Stimulated activated CD8-positive, alpha-beta memory T cell treated with anti-CD3 and anti-CD28 coated beads, Interleukin-7, amount 100 ng/mL, for 4 hours (primary cell): ENCODE results near the gene CCDC167.
A peak's percentile ranks its signal among the peaks of the same experiment; 100 is the strongest.

ENCODE experiments used
- DNase-seq, 2 donors: peaks; one replicate each; pipeline ENCODE4 v3.0.0-alpha.2; 2020; ENCODE audit warnings: low read depth in 2 of 2

Gene CCDC167

DNA sequence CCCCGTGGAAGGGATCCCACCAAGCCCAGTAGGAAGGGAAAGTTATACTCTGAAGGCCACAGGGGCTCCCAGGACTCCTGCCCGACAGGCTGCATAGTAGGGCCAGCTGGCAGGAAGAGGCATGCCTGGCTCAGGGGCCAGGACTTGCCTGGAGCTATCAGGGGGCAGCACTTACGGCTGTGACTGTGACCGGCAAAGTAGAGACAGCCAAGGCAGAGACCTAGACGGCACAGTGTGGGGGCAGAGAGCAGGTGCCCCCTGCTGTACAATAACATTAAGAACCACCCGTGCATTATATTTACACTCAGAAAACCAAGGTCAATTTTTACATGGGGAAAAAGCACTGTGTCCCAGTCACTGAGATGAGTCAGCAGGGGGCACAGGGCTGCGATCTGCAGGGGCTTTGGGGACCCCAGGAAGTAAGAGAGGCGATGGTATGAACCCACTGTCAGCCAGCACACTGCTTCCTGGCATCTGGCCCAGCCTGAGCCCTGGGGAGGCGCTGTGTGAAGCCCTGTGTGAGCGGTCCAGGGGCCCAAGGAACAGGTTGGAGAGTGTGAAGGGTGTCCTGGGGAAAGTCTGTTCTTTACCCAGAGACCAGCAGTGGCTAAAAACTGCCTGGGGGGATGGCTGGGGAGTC is 9.9 kb downstream of the CCDC167 start:
- DNase-seq = no peak

DNA sequence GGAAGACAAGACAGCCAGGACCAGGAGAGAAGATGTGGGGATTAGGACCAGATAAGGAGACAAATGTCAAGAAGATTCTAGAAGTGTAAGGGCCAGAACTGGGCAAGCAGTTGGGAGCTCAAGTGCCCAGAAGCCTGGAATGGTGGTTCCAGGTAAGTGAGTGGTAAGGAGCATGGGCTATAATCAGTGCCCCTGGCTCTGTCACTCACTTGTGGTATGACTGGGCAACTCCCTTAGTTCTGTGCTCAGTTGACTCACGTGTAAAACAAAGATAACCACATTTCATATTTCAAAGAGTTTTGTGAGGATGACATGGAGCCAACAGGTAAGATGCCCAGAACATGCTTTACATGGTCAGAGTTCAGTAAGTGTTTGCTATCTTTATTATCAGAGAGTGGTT is 11.2 kb downstream of the CCDC167 start:
- DNase-seq = no peak

DNA sequence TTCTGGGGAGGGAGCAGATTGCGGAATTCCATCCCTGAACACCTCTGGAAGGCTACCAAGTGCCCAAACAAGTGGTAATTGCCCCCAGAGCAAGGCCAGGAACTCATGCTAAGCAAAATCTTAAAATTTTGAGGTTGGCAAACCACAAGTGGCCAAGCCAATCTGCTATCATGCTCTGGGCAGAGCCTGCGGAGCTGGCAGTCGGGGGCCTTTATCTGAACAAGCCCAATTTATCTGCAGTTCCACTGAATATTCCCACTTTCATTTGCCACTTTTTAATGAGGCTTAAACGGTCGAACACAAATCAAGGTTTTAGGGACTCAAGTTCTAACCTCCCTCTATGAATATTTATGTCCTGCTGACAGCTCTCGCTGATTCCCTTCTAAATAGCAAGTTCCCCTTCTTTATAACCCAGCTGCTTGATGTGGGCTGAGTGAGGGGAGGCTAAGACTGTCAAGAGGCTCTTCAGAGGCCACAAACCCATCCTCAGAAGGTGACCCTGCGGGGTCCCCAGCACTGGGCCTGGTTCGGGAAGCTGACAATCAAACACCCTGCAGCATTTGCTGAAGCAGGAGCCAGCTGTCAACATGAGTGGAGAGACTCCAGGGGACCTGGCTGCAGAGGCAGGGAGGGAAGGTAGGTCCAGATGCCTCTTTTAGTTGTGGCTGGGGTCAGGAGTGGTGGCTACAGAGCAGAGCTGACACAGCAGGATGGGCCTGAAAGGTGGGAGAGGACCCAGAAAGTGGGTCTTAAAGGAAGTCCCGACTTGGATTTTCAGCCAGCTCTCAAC is 11.9 kb downstream of the CCDC167 start:
- DNase-seq = no peak

DNA sequence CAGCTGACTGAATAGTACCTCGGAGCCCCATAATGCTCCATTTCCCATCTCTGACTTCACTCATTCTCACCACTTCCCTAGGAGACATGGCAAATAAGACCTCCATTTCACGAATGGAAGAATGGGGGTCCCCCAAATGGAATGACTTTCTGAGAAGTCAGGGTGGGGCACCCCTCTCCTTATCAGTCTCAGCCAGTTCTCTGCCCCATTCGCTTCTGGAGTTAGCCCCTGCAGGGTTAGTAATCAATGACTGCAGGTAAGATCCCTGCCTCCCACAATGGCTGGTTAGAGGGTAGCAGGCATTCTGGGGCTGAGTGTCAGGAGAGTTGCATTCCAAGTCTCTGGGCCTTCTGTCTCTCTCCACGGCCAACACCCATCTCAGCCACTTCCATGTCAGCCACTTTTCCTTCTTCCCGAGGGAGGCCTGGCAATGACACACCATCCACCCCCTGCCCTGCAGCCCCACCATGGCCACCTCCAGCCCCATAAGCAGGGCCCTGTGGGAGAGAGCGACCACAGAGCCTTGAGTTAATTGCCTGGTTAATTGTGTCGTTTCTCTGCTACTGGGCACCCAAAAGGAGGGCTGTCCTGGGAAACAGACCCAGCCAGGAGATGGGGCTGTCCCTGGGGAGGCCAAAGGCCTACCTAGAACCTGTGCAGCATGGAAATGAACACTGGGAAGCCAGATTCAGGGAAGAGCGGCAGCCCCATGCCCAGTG is 13.4 kb downstream of the CCDC167 start:
- DNase-seq = no peak

DNA sequence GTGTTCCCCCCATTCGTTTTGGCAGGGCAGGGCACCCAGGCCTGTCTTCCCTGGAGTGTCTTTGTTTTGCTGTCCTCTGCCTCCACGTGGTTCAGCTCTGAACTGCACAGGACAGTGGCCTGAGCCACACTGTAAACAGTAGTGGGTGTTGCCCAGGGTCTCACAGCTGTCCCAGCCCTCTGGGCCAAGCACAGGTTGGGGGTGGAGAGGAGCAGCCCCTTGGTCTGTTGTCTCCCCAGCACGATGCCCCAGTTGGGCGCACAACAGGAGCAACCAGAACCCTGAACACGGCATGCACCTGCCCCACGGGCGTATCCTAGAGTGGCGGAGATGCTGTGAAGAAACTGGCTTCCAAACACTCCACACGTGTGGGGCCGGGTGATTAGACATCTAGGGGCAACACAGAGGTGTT is 14.4 kb downstream of the CCDC167 start:
- DNase-seq = no peak

DNA sequence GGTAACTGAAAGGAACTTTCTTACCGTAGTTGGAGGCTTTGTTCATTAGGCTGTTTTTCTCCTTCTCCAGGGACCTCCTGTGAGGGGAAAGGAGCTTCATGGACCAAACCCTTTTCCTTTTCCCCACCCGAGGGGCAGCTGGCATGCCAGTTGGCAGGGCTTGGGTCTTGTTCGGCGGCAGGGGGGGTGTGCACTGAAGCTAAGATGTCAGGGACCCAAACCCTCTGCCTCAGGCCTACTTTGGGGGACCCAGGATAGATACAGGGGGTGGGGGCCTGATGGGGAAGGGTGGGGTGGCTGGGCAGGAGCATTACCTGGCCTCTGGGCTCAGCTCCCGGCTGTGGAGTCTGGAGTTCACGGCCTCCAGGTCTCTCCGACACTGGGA is 14.9 kb downstream of the CCDC167 start:
- no peak for DNase-seq

DNA sequence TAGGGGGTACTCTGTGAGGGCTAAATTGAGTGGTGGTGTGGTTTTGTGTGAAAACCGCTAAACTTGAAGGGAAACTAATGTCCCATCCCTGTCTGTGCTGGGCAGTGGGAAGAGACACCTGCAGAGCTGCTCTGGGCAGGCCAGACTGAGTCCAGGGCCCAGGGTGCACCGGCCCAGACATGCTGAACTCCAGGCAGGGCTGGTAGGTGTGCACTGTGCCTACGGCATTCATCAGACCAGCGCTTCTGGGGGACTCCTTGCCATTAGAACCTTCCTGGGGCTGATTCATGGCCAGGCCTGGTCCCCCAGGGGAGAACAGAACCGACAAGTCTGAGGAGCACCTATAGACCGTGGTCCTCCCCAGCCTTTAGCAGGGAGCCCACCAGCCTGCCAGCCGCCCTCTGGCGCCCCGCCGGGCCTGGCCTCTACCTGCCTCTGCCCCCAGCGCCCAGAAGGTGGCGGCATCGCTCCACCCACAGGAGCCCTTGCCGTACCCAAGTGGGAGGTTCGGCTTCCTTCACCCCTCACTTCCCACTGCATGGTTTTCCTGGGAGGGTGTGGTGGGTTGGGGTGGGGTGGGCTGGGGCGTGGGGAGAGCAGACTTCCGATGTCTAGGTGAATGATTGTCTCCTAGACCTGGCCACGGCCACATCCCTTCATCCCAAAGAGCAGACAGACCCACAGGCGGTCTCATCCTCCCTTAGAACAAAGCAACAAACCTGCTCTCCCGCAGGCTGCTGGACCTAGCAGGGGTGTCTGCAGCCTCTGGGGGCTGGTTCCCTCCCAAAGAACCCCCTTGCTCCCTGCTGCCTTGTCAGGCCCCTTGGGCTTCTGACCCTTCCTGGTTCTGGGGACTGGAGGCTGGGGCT is 15.5 kb downstream of the CCDC167 start:
- DNase-seq = peak; percentile 52 to 55

DNA sequence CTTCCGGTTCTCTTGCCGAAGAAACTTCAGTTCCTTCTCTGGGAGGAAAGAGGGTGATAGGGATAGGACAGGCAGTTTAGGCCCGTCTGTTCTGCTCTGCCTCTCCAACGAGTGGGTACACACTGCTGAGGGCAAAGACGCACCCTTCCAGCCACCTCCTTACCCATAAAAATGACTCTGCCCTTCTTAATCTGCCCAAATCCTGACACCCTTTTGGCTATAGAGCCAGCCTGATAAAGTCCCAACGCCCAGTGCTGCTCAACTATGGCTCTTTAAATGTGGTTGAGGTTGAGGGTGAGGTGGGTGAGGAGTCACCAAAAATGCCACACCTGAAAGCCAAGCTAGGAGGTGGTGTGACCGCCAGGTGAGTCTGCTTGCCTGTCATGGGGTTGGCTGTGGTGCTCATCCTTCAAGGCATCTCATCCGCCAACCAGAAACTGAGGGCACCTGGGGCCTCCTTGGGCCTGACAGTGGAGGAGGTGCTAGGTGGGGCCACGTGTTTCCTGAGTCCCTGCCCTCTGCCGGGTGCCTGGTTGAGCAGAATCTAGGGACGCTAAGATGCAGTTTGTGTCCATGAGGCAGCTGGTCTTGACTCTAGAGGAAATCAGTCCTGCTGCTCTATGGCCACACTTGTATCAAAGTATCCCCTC is 16.3 kb downstream of the CCDC167 start:
- DNase-seq = no peak

DNA sequence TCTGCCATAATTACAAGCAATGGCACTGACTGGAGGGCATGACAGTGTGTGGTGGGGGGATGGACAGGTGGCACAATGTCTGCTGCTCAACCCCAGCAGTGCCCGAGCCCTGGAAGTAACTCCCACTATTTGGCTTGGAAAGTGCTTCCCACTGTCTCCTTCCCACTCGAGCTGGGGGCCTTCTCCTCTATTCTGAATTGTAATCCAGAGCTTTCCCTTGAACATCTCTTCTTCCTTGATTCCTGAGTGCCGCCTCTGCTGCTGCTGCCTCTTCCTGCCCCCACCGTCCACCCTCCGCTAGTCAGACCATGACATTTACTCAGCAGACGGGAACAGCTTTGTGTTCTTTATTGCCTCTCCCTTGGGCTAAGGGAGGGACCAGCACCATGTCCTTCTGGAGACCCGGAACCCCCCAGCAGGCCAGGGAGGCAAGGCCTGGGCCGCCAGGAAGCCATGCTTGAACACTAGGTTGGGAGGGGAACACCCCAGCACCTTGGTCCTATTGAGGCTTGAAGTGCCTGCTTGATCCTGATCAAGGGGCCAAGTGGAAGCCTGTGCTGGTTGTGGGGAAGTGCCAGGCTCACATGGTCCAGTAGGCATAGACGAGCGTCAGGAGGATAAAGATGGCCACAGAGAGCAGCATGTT is 17.0 kb downstream of the CCDC167 start:
- DNase-seq = no peak

DNA sequence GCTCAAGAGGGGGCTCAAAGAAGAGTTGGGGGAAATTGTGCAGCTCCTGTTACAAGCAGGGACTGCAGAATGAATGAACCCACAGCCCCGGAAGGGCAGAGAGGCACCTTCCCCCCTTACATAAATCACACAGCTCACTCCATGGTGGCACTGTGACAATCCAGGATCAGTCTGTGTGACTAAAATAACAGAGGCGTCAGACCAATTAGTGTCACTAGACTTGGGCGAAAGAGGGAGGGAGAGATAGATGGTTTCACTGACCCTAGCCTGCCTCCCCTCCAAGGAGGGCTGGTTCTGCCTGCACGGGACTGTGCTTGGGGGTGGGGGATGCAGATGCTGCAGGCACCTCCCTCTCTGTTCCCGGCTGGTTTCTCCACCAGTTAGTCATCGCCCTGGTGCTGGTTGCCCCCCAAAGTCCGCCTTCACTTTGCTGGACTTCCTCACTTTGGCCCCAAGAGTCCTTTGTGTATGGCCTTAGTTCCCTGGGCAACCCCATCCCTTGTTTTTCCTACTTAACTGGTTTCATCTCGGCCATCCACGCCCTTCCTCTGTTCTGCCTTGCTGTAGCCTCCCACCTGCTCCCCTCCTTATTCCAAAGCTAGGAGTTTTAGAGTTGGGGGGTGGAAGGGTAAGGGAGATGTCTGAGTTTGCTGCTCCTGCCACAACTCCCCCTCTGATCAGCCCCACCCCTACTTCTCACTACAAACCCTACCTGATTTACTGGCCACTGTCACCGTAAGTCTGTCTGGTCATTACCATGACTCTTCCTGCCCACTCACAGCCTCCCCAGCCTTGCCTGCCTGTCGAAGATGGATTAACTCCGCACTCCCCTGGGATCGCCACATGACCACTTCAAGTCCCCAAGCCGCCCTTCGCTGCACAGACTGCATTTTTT is 17.7 kb downstream of the CCDC167 start:
- no peak for DNase-seq

DNA sequence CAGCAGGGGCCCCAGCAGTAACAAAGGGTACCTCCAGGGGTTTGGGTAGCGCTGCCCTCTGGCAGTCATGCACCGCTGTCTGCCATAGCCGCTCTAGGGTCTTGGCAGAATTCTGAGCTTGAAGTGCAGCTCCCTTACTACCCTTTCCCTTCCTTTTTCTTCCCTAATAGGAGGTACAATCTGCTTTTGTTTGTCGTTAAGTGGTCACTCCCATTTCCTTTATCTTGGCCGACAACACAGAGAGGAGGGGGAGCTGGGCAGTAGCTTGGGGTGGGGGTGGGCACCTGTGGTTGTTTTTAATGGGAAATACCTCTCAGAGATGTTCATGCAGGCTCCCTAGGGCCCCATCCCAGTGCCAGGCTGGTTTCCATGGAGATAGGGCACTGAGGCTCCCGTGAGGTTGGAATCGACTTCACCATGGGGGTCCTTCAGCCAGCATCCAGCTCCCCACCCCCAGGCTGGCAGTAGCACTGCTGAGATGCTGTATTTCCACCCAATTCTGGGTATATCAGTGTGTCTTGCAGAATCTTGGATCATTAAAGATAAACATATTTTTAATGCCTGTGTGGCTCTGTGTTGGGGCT is 18.6 kb downstream of the CCDC167 start:
- no peak for DNase-seq

DNA sequence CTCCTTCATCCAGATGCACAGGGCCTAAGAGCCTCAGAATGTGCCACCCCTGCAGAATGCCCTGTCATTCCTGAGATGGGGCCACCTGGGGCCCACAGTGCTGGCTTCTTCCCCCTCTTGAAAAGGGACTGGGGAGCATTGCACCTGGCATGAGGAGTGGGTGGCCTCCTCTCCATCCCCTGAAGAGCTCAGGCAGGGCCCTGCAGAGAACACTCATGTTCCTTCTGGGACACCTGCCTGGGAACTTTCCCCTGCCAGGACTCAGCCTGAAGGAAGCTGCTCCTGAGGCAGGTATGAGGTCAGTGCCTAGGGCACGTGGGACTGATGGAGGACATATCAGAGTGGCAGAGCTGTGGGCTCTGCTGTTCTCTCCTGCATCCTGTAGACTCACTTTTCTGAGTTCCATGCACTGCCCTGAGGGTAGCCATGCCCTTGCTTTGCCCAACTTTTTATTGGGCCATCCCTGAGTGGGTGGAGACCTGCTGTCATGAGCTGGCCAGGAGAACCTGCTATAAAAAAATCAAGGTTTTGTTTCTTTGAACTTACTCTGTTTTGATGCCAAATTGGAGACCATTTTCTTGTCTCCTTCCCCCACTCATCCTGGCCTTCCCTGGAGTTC is 19.5 kb downstream of the CCDC167 start:
- no peak for DNase-seq

DNA sequence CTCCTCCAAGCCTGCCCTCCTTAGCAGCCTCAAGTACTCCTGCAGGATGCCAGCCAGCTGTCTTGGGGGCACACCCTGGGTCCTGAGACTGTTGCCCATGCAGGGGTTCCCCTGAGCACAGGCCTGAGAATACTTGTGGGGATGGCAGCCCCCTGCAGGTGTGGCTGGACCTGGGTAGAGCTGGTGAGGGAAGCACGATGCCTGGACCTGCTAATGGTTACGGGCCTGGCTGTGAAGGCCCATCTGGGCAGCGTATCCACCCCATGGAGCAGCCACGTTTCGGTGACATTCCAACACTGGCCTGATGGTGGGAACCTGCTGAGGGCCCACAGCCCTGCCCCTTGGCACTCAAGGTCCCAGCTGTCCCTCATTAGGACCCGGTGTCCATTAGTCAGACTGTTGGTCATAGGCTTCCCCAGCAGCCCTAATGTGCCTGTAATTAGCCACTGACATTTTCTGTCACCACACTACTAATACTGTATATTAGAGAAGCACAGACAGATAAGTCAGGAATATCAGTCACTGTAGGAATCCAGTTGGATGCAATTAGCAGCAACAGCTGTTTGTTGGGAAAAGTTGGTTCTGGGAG is 20.3 kb downstream of the CCDC167 start:
- DNase-seq = no peak

DNA sequence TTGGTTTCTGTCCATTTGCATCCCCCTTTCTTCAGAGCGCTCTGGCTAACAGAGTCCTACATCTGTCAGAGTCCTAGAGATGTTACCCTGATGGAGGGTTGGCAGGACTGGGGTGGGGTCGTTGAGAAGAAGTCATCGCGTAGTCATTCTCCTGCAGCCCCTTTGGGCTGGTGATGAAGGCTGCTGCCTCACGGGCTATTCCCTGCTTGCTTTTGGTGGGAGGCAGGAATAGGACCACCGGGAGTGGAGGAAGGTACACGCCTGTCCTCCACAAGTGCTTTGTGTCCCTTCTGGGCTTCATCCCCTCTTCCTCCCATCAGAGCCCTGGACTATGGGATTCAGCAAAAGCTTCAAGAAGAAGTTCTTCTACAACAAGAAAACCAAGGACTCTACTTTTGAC is 20.9 kb downstream of the CCDC167 start:
- DNase-seq = no peak

DNA sequence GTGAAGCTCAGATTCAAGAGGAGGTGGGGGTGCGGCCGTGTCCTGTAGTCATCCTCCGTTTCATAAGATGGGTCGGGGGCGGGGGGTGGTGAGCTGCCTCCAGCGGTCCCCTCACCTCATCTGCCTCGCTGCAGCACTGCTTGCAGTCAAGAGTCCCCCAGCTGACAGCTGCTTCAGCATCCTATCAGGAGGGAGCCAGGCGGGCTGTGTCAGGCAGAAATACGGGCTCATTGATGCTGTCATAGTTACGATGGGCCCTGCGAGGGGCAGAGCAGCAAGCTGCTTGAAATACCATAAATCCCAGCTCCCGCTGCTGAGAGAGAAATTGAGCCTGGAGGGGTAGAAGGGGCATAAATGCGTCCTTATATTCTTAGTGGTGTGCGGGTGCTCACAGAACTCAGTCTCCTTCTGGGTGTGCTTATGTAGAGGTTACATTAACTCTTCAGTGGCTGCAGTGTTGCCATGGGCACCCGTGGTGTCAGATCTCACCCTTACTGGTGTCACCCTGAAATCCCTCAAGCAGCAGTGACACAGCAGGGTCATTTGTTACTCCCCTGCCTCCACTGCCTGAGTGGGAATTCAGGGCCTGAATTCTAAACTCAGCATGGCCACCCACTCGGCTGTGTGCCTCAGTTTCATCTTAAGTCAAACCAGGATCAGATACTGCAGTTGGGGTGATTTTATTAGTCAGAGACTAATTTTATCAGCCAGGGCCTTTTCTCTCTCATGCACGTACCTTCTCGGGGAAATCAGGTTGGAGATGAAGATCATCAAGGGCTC is 21.8 kb downstream of the CCDC167 start:
- no peak for DNase-seq

DNA sequence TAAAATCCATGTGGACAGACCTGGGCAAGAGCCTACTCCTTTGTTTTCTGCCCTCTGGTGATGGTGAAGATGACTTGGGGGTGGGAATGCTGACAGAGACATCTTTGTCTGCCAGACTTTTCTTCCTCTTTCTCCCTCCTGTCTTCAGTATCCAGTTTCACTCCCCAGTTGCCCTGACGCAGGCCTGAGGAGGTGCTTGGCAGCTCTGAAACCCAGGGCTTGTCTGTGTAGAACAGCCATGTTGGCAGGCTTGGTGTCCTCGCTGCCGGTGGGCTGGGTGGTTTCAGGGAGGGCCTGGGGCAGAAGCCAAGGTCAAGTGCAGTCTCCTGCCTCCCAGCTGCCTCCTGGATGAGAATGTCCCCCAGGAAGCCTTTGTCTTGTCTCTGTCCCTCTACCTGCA is 22.5 kb downstream of the CCDC167 start:
- DNase-seq = no peak

DNA sequence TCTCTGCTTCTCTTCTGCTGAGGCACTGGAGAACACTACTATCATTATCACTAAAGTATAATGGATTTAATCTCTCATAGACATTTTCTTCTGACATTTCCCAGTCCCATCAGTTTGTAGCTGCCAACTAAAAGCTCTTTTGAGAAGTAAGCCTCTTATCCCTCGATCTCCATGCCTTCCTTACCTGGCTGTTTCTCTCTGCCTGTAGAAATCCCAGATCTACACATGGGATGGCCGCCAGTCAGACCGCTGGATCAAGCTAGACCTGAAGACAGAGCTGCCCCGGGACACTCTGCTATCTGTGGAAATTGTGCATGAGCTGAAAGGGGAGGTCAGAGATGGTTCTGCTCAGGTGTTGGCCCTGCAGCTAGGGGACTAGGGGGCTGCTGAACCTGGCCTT is 25.4 kb downstream of the CCDC167 start:
- no peak for DNase-seq
